Activated naive CD8-positive, alpha-beta T cell (primary cell): ENCODE results near the gene FOXL1.

Experiments
- H3K27ac Mint-ChIP-seq: one replicate; pipeline ENCODE4 v1.8.0; 2021; ENCODE audit warnings: mixed read lengths
- H3K27me3 Mint-ChIP-seq: one replicate; pipeline ENCODE4 v1.8.0; 2021; ENCODE audit warnings: mixed read lengths
- H3K36me3 Mint-ChIP-seq: one replicate; pipeline ENCODE4 v1.8.0; 2021; ENCODE audit warnings: mixed read lengths
- H3K4me1 Mint-ChIP-seq: one replicate; pipeline ENCODE4 v1.8.0; 2021; ENCODE audit warnings: low read depth, mixed read lengths
- H3K4me3 Mint-ChIP-seq: one replicate; pipeline ENCODE4 v1.8.0; 2021; ENCODE audit warnings: mild to moderate bottlenecking, mixed read lengths
- H3K9me3 Mint-ChIP-seq: one replicate; pipeline ENCODE4 v1.8.0; 2021; ENCODE audit warnings: low read depth, mixed read lengths

FOXL1 gene

DNA sequence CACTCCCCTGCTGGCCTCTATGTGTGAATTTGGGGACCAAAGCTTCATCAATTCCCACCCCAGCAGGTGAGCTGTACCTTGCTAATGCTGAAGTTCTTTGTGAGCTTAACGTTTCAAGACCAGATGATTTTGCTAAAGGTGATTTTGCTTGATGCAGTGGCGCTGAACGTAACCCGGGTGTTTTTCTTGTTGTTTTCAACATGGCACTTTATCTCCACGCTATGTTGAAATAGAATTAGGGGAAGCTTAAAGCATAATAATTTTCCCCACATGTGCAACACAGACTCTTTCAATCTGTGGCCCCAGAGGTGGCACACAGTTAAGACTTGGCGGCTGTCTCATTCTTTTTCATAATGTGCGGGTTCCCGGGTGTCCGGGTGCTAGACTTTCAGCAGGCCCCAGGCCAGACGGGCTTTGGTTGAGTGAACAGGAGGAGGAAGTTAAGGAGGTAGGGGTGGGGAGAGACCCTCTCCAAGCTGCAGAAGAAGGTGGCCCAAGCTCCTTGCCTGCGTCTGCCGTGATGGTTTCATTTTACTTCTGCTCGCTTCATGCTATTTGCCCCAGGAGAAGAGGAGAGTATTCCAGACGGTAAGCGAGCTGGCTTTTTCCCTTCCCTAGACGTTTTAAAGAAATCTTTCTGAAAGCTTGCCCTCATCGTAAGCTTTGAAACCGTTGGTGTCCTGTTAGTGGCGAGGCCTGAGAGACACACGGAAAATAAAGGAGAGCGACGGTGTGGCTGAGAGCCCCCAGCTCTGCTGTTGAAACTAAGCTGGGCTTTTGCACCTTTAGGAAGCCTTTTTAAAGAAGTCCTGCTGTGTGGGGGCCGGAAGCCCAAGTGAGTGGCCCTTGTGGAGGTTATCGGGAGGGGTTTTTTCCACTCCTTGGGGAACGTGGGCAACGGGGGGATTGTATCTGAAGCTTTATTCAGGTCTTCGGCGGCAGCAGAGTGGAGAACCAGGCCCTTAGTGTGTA is 7.5 kb upstream of the FOXL1 start:
- H3K4me1 Mint-ChIP-seq: peaks cover 11% of the 10 kb centered on the region
- H3K4me3 Mint-ChIP-seq: no peak overlapping the region
- H3K36me3 Mint-ChIP-seq: no peaks in the 10 kb centered on the region
- peaks cover 34% of the 10 kb centered on the region for H3K27me3 Mint-ChIP-seq
- no peak overlapping the region for H3K27ac Mint-ChIP-seq
- no peaks in the 10 kb centered on the region for H3K9me3 Mint-ChIP-seq

DNA sequence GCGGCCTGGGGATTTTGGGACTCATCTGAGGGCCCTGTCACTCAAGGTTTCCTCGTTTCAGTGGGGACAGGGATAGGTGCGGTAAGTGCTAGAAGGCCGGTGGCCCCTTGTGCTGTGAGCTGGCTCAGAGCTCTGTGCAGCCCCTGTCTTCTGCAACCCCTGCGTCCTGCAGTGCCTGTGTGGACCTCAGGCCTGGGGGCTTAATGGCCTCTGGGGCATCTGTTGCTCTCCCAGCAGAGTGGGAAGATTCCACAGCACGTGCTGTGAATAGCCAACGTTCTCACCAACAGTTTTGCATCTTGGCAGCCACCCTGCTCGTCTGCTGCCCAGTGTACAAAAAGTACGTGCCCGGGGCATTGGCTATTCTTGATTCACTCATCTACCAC is 6.8 kb upstream of the FOXL1 start:
- H3K27me3 Mint-ChIP-seq: peaks cover 38% of the 10 kb centered on the region
- H3K36me3 Mint-ChIP-seq: no peaks in the 10 kb centered on the region
- no peak overlapping the region for H3K27ac Mint-ChIP-seq
- H3K4me1 Mint-ChIP-seq: peaks cover 11% of the 10 kb centered on the region
- no peaks in the 10 kb centered on the region for H3K9me3 Mint-ChIP-seq
- no peak overlapping the region for H3K4me3 Mint-ChIP-seq

- H3K36me3 Mint-ChIP-seq: no peaks in the 10 kb centered on the region
- no peak overlapping the region for H3K4me3 Mint-ChIP-seq
- H3K27me3 Mint-ChIP-seq: peaks cover 41% of the 10 kb centered on the region
- peaks cover 14% of the 10 kb centered on the region for H3K4me1 Mint-ChIP-seq
- H3K9me3 Mint-ChIP-seq: no peaks in the 10 kb centered on the region
- H3K27ac Mint-ChIP-seq: no peak overlapping the region
Observed at GRCh38 chr16:86572041-86572521, 6.3 kb upstream of the FOXL1 start.

GRCh38 chr16:86572606-86573005 is 5.7 kb upstream of the FOXL1 start:
- Mint-ChIP-seq H3K4me3 (no peak overlapping the region), H3K36me3 (no peaks in the 10 kb centered on the region), H3K9me3 (no peaks in the 10 kb centered on the region), H3K27ac (no peak overlapping the region), H3K4me1 (peaks cover 11% of the 10 kb centered on the region), H3K27me3 (peaks cover 44% of the 10 kb centered on the region)

DNA sequence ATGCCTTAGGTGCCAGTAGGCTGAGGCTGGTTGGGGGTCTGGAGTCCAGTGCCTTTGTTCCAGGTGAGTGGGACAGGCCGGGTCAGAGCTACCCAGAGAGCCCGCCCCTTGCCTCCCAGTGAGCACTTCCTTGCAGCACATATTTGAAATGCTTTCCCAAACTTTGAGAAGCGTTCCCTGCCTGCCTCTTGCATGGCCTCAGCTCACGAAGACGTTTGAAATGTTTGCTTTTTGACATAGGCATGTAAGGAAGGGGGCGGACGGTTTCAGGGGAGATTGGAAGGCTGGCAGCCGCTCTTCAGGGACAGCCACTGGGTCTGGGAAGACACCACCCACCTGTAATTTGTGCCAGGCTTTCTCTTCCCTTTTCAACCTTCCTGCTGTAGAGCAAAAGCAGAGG is 5.1 kb upstream of the FOXL1 start:
- Mint-ChIP-seq H3K27me3 (peaks cover 50% of the 10 kb centered on the region), H3K9me3 (no peaks in the 10 kb centered on the region), H3K4me1 (peaks cover 12% of the 10 kb centered on the region), H3K36me3 (no peaks in the 10 kb centered on the region), H3K4me3 (no peak overlapping the region), H3K27ac (no peak overlapping the region)

DNA sequence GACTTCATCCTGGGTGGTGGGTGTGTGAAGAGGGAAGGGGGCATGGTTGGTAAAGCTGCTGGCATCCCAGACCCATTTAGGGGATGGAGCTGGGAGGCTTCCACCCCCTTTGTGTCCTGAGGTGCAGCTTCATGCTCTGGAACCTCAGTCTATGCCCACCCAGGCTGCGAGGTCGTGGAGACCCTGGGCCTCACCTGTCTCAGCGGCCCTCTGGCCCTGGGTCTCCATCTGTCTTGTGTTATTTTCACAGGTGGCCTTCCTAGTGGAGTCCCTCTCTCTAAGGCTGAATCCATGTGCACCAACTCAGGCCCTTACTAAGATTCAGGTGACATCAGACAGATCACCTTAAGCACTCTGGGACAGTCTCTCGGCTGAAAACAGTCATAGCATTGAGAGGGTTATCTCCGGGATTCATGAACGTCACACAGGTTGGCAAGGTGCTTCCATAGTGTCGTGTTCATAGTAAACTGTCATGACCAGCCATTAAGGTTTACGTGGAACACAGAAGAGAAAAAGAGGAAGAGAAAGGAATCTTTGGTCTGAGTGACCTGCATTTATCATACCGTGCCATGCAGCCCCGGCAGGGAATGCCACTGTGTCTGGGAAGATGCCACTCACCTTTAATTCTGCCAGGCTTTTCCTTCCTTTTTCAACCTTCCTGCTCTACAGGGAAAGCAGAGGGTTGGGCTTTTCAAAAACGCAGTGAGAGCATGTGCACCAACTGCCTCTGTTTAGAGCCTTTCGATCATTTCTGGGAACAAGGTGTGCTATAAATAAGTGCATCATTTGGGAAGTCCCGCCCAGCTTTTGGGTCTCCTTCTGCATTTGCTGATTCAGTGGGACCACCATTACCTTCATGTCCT is 4.5 kb upstream of the FOXL1 start:
- no peaks in the 10 kb centered on the region for H3K9me3 Mint-ChIP-seq
- H3K4me3 Mint-ChIP-seq: no peak overlapping the region
- H3K27ac Mint-ChIP-seq: no peak overlapping the region
- H3K27me3 Mint-ChIP-seq: peaks cover 52% of the 10 kb centered on the region
- no peaks in the 10 kb centered on the region for H3K36me3 Mint-ChIP-seq
- H3K4me1 Mint-ChIP-seq: peaks cover 11% of the 10 kb centered on the region

DNA sequence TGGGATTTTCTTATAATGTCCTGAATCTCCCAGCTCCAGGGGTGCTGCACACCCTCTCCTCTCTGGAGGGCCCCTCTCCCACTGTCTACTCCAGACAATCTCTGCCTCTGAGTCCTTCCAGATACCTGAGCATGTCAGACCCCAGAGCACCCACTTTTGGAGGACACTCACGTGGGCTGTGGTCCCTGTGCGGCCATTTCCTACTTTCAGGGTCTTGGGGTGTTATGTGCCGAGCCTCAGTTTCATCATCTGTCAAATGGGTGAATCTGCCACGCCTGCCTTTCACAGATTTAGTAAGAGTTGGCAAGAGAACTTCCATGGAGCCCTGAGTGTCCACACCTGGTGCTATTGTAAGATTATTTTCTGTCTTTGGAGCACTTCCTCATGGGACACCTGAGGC is 3.7 kb upstream of the FOXL1 start:
- Mint-ChIP-seq H3K27ac (no peak overlapping the region), H3K4me3 (no peak overlapping the region), H3K27me3 (peaks cover 49% of the 10 kb centered on the region), H3K4me1 (peaks cover 10% of the 10 kb centered on the region), H3K36me3 (no peaks in the 10 kb centered on the region), H3K9me3 (no peaks in the 10 kb centered on the region)

DNA sequence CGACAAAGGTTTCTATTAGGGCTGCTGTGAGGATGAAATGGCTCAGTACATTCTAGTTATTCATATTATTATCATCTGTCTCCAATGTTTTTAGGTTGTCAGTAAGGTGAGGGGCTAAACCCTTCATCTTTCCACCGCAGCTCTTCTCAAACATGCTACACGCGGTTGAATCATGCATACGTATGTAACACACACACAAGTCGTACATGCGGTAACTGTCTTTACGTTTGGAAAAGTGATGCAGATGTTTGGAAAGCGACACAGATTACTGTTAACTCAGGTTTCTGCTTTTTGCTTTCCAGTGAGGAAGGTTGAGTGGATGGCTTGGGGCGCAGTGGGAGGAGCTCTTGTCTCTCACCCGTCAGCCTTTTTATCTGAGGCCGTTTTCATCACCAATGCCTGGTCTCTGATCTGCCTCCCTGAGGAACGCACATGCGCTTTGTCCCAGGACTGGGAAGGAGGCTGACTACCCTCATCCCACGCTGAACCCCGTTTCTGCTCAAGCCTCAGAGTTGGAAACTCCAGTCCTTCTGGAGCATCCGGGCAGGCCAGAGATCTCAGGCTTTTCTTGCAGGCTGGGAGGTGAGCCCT is 3.2 kb upstream of the FOXL1 start:
- Mint-ChIP-seq H3K36me3 (no peaks in the 10 kb centered on the region), H3K4me1 (peaks cover 10% of the 10 kb centered on the region), H3K27me3 (peaks cover 47% of the 10 kb centered on the region), H3K4me3 (no peak overlapping the region), H3K9me3 (no peaks in the 10 kb centered on the region), H3K27ac (no peak overlapping the region)

DNA sequence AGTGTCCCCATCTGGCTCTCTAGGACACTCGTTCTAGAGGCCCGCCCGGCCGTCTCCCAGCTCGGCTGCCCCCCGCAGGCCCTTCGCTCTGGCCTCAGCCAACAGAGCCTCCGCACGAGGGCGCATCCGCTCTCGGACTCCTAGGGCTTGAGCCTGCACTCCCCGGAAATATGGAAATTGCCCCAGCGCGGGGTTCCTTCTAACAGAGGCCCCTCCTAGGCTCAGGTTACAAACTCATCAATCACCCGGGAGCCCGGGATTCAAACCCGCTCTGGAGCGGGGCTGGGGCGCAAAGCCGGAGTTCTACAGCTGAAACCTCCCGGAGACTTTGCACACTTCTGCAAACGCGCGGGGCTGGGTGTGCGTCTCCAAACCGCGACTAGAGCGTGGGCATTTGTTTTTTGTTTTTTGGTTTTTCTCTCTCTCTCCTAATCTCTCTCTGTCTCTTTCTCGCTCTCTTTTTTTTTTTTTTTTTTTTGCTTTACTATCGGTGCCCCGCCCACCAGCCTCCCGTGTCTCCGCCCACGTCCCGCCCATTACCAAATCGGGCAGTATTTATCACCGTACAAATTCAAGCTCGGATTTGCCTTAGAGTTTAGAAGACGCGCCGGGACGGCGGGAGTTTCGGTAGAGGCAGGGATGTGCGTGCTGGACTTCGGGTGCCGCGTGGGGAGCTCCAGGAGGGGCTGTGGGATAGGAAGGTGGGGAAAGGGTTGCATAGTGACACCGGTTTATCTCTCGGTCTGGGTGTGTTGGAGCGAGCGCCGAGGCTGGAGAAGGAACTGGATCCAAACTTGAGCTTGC is 2.4 kb upstream of the FOXL1 start:
- H3K4me3 Mint-ChIP-seq: peak overlapping the region; percentile 63
- no peak overlapping the region for H3K27ac Mint-ChIP-seq
- H3K4me1 Mint-ChIP-seq: peaks cover 10% of the 10 kb centered on the region
- peaks cover 45% of the 10 kb centered on the region for H3K27me3 Mint-ChIP-seq
- H3K36me3 Mint-ChIP-seq: no peaks in the 10 kb centered on the region
- H3K9me3 Mint-ChIP-seq: no peaks in the 10 kb centered on the region

DNA sequence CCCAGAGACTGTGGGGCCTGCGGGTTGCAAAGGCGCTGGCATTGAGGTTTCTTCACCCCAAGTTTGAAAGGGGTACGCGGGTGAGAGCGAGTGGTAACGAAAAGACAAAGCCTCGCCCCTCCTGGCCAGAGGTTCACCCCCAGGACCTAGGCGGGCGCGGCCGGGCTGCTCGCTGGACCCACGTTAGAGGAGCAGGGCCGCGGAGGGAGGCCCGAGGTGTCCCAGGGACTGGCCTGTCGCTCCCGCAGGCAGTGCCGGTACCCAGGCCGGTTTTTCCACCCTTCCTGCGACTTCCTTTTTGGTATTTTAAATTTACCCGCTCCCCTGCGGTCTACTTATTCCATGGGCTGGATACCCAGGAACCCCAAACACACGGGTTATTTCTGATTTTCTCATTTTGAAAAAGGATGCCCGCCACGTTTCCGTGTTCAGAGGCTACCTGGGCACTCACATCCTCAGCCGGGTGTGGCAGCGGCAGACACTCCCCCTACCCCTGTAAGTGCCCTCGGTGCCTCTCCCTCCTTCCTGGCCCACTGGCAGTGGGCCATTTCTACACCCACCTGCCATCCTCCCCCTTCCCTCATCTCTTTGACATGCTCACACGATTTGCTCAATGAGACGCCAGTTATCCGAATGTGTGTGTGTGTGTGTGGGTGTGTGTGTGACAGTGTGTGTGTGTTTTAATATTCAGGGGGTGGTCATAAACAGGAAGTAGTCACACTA is 1.6 kb upstream of the FOXL1 start:
- Mint-ChIP-seq H3K27ac (no peak overlapping the region), H3K36me3 (no peaks in the 10 kb centered on the region), H3K4me1 (peaks cover 10% of the 10 kb centered on the region), H3K27me3 (peaks cover 43% of the 10 kb centered on the region), H3K4me3 (peak overlapping the region; percentile 63), H3K9me3 (no peaks in the 10 kb centered on the region)

DNA sequence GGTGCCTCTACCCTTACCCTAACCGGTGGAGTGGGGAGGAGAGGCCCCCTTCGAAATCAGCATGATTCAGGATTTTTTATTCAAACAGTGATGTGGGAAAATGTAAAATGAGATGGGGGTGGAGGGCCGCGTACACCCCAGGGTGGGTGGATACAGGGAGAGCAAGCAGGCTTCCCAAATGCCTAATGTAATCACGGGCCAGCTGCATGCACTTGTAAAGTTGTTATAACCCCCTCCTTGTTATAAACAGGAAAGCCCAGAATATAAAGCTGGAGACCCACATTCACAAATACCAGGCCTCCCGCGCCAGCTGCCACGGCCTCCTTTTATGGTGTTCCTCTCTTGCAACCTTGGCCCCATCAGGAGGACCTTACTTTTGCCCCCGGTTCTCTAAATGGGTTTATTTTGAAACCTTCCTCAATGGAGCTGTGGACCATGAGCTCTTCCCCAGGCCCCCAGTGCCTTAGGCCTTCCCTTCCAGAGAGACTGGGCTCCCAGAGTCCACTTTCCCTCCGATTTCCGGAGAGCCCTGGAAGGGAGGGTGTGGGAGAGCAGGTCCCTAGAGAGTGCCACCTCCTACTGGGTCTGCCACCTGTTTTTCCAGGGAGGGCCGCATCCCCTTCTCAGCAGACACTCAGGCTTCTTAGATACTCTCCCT is 906 bp upstream of the FOXL1 start:
- H3K27ac Mint-ChIP-seq: no peak overlapping the region
- H3K4me3 Mint-ChIP-seq: no peak overlapping the region
- H3K27me3 Mint-ChIP-seq: peaks cover 40% of the 10 kb centered on the region
- H3K4me1 Mint-ChIP-seq: peaks cover 10% of the 10 kb centered on the region
- no peaks in the 10 kb centered on the region for H3K9me3 Mint-ChIP-seq
- H3K36me3 Mint-ChIP-seq: no peaks in the 10 kb centered on the region

DNA sequence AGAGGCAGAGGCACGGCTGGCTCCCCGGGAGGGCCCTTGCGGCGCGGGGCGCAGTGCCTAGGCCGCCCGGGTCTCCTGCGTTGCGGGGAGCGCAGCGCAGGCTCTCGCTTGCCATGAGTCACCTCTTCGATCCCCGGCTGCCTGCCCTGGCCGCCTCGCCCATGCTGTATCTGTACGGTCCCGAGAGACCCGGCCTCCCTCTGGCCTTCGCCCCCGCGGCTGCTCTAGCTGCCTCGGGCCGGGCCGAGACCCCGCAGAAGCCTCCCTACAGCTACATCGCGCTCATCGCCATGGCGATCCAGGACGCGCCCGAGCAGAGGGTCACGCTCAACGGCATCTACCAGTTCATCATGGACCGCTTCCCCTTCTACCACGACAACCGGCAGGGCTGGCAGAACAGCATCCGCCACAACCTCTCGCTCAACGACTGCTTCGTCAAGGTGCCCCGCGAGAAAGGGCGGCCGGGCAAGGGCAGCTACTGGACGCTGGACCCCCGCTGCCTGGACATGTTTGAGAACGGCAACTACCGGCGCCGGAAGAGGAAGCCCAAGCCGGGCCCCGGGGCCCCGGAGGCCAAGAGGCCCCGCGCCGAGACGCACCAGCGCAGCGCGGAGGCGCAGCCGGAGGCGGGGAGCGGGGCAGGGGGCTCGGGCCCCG is 390 bp downstream of the FOXL1 start:
- peaks cover 40% of the 10 kb centered on the region for H3K27me3 Mint-ChIP-seq
- H3K9me3 Mint-ChIP-seq: no peaks in the 10 kb centered on the region
- H3K4me1 Mint-ChIP-seq: peaks cover 10% of the 10 kb centered on the region
- H3K36me3 Mint-ChIP-seq: no peaks in the 10 kb centered on the region
- H3K4me3 Mint-ChIP-seq: no peak overlapping the region
- no peak overlapping the region for H3K27ac Mint-ChIP-seq
